Peyer's patch (tissue), 4 donors: ENCODE measurements around the gene SLC9B1.

Experiments
- CTCF ChIP-seq, 6 experiments: fragments of 450-650 bp in 4 of 6; fragments of 200-600 bp in 2 of 6; sonication (generic) in 1 of 6; IDR thresholded peaks; one replicate each; pipeline ENCODE4 v1.5.1; 2017 to 2019; ENCODE audit warnings: antibody characterized with exemption in 6 of 6, mild to moderate bottlenecking in 3 of 6, moderate library complexity in 1 of 6
- POLR2A ChIP-seq, 2 donors: fragments of 450-650 bp; IDR thresholded peaks; one replicate each; pipeline ENCODE4 v1.5.1; 2017; ENCODE audit warnings: antibody characterized with exemption in 2 of 2, mild to moderate bottlenecking in 2 of 2, moderate library complexity in 2 of 2

- TF ChIP-seq CTCF (IDR thresholded peaks at IDR 0.05) (no peak), POLR2A (IDR thresholded peaks at IDR 0.05) (no peak)
Measured at GRCh38 chr4:103002551-103002950, 17.0 kb downstream of the SLC9B1 start.
